Dermis blood vessel endothelial cell (primary cell): Measurements from ENCODE around the gene HINT1. TPM values are rescaled to one million over a fixed set of nuclear protein-coding genes. Genes with fewer than 3 reads are reported as not detected.
"Not testable (repeated sequence)": the region's sequence is repeated elsewhere in the genome, so short reads cannot be mapped to it uniquely, and the experiment has no call there.

Experiments used
- DNase-seq: peaks from one replicate; pipeline ENCODE4 v3.0.0; 2010
- total RNA-seq: library from RNA; depleted of rRNA; stranded (reverse); fragments of >200 nt; gene quantifications from 2 replicates; pipeline ENCODE4 v1.2.3, GENCODE V29; 2014

HINT1 gene
- total RNA-seq, 1 donor from 2014 or later: 198 TPM

- peak; percentile 100 for DNase-seq
These were observed 5.7 kb upstream of the HINT1 start, which contains the start of gene LYRM7 for GRCh38 chr5:131170540-131171275. Gene LYRM7 (plus strand): TSS chr5:131170944. CDS start chr5:131171021, 77 bp downstream.

GRCh38 chr5:131169810-131170539 is 4.9 kb upstream of the HINT1 start:
- DNase-seq: peak; percentile 22

- no peak for DNase-seq
These were observed 2.6 kb upstream of the HINT1 start for GRCh38 chr5:131167615-131168014.

- DNase-seq: peak; percentile 72
These were observed 601 bp downstream of the HINT1 start for GRCh38 chr5:131164191-131165118.

GRCh38 chr5:131163276-131164119 is 1.6 kb downstream of the HINT1 start:
- peak; percentile 45 for DNase-seq

GRCh38 chr5:131160134-131160533 is 4.9 kb downstream of the HINT1 start:
- no peak for DNase-seq

- no peak for DNase-seq
These were observed 8.1 kb downstream of the HINT1 start for GRCh38 chr5:131156957-131157356.

GRCh38 chr5:131156385-131156784 is 8.7 kb downstream of the HINT1 start:
- no peak for DNase-seq

- no peak for DNase-seq
These were observed 13.8 kb downstream of the HINT1 start for GRCh38 chr5:131151216-131151615.

GRCh38 chr5:131150408-131150807 is 14.6 kb downstream of the HINT1 start:
- no peak for DNase-seq

- DNase-seq: no peak
These were observed 16.2 kb downstream of the HINT1 start for GRCh38 chr5:131148835-131149234.

GRCh38 chr5:131147258-131147657 is 17.8 kb downstream of the HINT1 start:
- DNase-seq: no peak

- DNase-seq: no peak
These were observed 22.0 kb downstream of the HINT1 start for GRCh38 chr5:131142970-131143617.

- no peak for DNase-seq
These were observed 25.7 kb downstream of the HINT1 start for GRCh38 chr5:131139321-131139720.

- DNase-seq: not testable (repeated sequence)
These were observed 26.6 kb downstream of the HINT1 start for GRCh38 chr5:131138406-131138805.

GRCh38 chr5:131133091-131133490 is 32.0 kb downstream of the HINT1 start:
- DNase-seq: not testable (repeated sequence)

GRCh38 chr5:131129306-131129705 is 35.8 kb downstream of the HINT1 start:
- no peak for DNase-seq

GRCh38 chr5:131127244-131127643 is 37.8 kb downstream of the HINT1 start:
- not testable (repeated sequence) for DNase-seq

GRCh38 chr5:131114754-131115153 is 50.3 kb downstream of the HINT1 start:
- no peak for DNase-seq

- DNase-seq: no peak
These were observed 52.6 kb downstream of the HINT1 start for GRCh38 chr5:131112424-131112823.

GRCh38 chr5:131110256-131110594 is 54.8 kb downstream of the HINT1 start:
- no peak for DNase-seq
